B cell (primary cell): ENCODE results near the gene NAMPT.

Experiments used
- CTCF ChIP-seq: fragments of 200-600 bp; IDR thresholded peaks from one replicate; pipeline ENCODE4 v1.8.0; 2022; ENCODE audit warnings: antibody characterized with exemption, mild to moderate bottlenecking
- EZH2 ChIP-seq: IDR thresholded peaks from 2 replicates; pipeline ENCODE4 v1.6.1; 2012; ENCODE audit warnings: borderline replicate concordance, low read depth, mild to moderate bottlenecking, moderate library complexity, low read length; ENCODE audit not compliant: insufficient read depth, poor library complexity, severe bottlenecking

DNA sequence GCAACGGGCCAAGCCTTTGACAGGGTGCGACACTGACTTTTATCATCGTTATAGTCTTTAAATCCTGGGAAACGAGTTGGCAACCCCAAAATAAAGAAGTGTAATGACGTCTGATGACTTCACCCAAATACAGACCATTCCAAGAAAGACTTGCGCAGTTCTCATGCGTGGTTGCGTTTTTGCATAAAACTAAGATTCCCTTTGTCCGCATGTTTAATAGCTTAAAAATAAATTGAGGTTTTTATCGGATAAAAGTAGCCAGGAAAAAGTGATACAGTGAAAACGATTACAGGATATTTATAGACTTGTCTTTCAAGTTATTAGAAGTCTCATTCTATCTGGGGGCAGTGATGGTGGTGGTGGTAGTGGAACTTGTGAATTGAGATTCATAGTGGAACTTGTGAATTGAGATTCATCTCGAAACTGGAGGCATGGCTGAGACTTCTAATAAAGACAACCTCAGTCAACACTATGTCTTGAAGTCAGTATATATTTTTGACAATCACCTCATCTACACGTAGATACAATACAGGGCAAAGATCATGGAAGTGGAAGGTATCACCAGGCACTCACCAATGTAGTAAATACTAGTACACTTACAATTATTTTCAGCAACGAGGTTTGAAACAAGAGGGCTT lies 1.2 kb upstream of the NAMPT start:
- TF ChIP-seq EZH2 (no peak), CTCF (no peak)
